ENCODE results near the gene XPR1. TPM values are rescaled to one million over a fixed set of nuclear protein-coding genes. Genes with fewer than 3 reads are reported as not detected.

The XPR1 gene
- total RNA-seq, 1 donor from 2014 or later, result 24.7 TPM

DNA sequence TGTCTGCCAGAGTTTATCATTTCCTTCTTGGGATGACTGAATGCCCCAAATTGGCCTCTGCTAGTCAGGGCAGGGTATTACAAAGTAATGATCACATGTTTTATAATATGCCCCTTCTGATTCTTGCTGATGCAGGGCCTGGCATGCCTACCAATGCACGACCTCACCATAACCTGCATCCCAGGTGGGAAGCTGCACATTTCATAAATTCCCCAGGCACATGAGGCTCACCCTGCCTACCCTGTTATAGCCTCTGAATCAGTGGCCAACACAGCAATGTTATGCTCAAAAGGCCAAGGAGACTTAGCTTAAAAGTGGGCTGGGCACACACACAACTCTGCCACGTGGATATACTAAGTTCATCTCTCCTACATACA lies 28.0 kb upstream of the XPR1 start:
- no peak overlapping the region for H3K27ac Mint-ChIP-seq
- H3K9me3 Mint-ChIP-seq, result no peaks in the 10 kb centered on the region
- intact Hi-C loops (cut with micrococcal nuclease), result no loop called here
- no peak for DNase-seq
- peaks cover 2% of the 10 kb centered on the region for H3K4me1 Mint-ChIP-seq
- no peak overlapping the region for H3K4me3 Mint-ChIP-seq
- no peaks in the 10 kb centered on the region for H3K36me3 Mint-ChIP-seq (ENCODE audit: low read depth)
- H3K27me3 Mint-ChIP-seq, result peaks cover 7% of the 10 kb centered on the region

DNA sequence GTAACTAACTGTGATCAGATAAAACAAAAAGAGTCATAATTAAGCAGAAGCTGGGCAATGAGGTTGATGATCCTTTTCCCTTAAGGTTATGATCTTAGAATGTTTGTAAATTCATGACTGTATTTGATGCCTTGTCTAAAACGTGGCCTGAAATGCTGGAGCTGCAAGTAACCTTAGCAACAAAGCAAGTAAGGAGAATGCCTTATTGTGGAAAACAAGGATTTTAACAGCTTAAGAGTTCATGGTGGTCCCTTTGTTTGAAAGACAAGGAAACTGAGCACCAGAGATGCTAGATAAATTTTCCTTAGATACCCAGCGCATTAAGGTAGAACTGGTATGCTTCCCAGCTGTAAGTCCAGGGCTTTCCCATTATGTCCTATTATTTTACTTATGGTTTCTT lies 25.7 kb upstream of the XPR1 start:
- intact Hi-C loops (cut with micrococcal nuclease), result no loop called here
- no peak overlapping the region for H3K4me3 Mint-ChIP-seq
- H3K4me1 Mint-ChIP-seq, result peaks cover 2% of the 10 kb centered on the region
- H3K36me3 Mint-ChIP-seq (ENCODE audit: low read depth), result no peaks in the 10 kb centered on the region
- peaks cover 2% of the 10 kb centered on the region for H3K9me3 Mint-ChIP-seq
- no peak for DNase-seq
- H3K27ac Mint-ChIP-seq, result no peak overlapping the region
- peaks cover 2% of the 10 kb centered on the region for H3K27me3 Mint-ChIP-seq

DNA sequence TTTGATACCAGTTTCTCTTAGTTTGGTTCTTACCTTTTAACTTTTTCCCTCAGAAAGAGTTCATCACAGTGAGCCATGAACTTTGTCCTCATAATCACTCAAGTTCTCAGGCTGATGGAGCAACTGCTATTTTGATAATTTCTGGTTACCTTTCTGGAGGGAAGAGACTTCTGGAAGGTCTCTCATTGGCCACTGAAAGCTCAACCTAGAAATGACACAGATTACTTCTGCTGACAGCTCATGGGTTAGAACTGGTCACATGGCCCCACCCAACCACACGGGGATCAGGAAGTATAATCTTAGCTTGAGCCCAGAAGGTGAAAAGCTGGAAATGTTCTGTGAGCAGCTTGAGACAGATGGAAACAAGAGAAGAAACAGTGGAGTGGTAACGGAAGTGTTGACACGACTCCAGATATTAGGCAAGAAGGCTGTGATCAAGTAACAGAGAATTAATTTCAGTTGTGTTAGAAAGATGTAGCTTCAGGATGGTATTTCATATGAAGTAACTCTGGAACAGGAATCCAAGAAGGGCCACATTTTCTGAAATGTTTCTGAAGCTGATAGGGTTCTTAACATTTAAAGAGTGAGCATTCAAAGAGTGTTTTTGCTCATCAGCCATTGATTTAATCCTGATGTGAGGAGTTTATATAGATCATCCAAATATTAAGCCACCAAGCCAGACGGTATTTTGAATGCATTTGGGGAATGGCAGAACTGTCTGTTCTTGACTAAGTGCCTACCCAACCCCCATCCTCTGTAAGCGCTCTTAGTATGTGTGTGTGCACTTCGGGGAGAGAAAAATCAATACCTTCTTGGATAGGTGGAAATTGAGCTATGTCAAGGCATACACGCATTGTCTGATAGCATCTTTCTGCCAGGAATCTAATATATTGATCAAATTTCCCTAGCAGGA lies 21.9 kb upstream of the XPR1 start:
- no peaks in the 10 kb centered on the region for H3K36me3 Mint-ChIP-seq (ENCODE audit: low read depth)
- intact Hi-C loops (cut with micrococcal nuclease), result no loop called here
- no peak overlapping the region for H3K4me3 Mint-ChIP-seq
- H3K27ac Mint-ChIP-seq, result no peak overlapping the region
- peaks cover 5% of the 10 kb centered on the region for H3K9me3 Mint-ChIP-seq
- peaks cover 6% of the 10 kb centered on the region for H3K4me1 Mint-ChIP-seq
- no peaks in the 10 kb centered on the region for H3K27me3 Mint-ChIP-seq
- DNase-seq, result no peak

DNA sequence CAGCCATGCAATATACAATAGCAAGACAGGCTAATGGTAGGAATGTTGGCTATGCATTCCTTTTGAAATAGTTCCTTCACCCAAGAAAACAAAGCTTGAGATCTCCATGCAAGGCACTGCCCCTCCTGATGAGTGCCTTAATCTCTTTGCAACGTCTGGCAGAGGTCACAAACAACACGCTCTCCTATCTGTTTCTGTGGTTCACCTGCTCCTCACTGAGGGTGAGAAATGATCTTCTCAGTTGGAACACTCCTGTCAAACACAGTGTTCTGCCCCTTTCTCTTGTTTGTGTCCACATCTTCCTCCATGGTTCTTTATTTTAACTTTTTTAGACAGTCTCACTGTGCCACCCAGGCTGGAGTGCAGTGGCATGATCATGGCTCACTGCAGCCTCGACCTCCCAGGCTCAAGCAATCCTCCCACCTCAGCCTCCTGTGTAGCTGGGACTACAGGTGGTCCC lies 21.2 kb upstream of the XPR1 start:
- Mint-ChIP-seq H3K27me3 (no peaks in the 10 kb centered on the region), H3K27ac (no peak overlapping the region), H3K4me1 (peaks cover 6% of the 10 kb centered on the region), H3K4me3 (no peak overlapping the region), H3K36me3 (ENCODE audit: low read depth) (no peaks in the 10 kb centered on the region), H3K9me3 (peaks cover 5% of the 10 kb centered on the region)
- no peak for DNase-seq
- intact Hi-C loops (cut with micrococcal nuclease), result no loop called here

DNA sequence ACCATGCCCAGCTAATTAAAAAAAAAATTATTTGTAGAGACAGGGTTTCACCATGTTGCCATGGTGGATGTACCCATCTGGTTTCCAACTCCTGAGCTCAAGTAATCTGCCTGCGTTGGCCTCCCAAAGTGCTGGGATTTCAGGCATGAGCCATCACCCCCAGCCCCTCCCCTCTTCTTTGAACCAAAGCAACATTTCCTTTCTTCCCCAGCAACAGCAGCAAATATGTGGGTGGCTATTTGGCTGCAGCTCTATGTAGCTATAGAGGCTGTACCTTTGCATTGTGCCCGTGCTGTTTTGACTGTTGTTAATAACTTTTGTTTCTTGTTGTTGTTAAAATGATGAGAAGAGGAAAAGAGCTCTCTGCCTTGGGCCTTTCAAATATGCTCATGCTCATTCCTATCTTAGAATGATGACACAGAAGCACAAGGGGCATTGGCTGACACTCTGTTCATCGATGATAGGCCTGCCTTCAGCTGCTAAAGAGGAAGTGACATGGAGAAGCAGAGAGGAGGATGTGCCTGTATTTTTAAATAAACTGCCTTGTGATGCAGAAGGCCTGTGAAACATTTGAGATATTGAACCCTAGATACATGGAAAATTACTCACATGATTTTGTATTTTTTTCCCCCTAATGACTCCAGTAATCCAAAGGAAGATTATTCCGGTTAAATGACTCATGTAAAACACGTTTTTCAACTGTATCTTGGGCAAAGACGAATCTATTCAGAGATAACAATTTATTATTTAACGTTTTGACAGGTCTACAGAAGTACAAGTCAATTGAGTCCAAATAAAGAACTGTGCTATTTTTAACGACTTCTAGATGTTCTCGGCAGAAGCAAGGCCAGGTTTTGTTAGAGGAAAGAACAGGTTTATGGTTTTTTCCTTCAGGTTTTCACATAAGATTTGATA lies 20.5 kb upstream of the XPR1 start:
- Mint-ChIP-seq H3K4me3 (no peak overlapping the region), H3K9me3 (peaks cover 5% of the 10 kb centered on the region), H3K27ac (no peak overlapping the region), H3K36me3 (ENCODE audit: low read depth) (no peaks in the 10 kb centered on the region), H3K4me1 (peaks cover 6% of the 10 kb centered on the region), H3K27me3 (no peaks in the 10 kb centered on the region)
- intact Hi-C loops (cut with micrococcal nuclease), result no loop called here
- no peak for DNase-seq

DNA sequence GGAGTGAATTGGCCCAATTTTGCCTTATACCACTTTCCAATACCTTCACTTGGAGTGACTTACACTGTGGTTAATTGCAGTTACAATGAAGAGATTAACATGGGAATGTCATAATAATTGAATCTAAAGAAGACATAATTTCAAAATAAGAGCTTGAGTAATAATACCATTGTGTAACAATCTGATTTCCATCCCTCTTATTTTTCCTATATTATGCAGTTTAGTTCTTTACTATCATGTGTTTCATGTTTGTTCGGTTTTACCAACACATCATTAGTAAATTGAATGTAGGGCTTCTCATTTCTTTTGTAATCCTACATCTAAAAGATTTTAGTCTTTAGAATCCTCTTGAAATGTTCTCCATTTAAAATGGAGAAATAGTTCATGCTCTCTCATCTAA lies 19.2 kb upstream of the XPR1 start:
- peaks cover 5% of the 10 kb centered on the region for H3K9me3 Mint-ChIP-seq
- no peak overlapping the region for H3K4me3 Mint-ChIP-seq
- peaks cover 6% of the 10 kb centered on the region for H3K4me1 Mint-ChIP-seq
- intact Hi-C loops (cut with micrococcal nuclease), result no loop called here
- no peak for DNase-seq
- H3K36me3 Mint-ChIP-seq (ENCODE audit: low read depth), result no peaks in the 10 kb centered on the region
- H3K27me3 Mint-ChIP-seq, result no peaks in the 10 kb centered on the region
- H3K27ac Mint-ChIP-seq, result no peak overlapping the region

DNA sequence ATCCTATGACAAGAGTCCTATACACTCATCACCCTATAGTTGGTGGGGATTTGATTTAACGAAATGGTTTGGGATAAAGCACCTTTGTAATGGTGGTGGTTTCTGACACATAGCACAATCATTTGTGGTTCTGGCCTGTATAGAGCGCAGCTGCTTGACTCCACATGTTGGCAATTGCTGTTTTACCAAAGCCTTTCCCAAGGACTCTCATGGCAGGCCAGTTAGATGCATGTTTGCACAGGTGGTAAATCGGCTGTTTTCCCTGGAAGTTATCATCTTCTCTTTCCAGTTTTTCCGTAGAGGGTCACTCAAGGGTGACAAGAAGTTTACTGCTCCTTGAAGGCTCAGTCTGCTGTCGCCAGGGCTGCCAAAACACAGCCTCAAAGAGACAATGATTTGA lies 17.1 kb upstream of the XPR1 start:
- H3K9me3 Mint-ChIP-seq, result peaks cover 5% of the 10 kb centered on the region
- no peaks in the 10 kb centered on the region for H3K27me3 Mint-ChIP-seq
- peaks cover 6% of the 10 kb centered on the region for H3K4me1 Mint-ChIP-seq
- H3K27ac Mint-ChIP-seq, result no peak overlapping the region
- H3K4me3 Mint-ChIP-seq, result no peak overlapping the region
- intact Hi-C loops (cut with micrococcal nuclease), result no loop called here
- H3K36me3 Mint-ChIP-seq (ENCODE audit: low read depth), result no peaks in the 10 kb centered on the region
- no peak for DNase-seq

DNA sequence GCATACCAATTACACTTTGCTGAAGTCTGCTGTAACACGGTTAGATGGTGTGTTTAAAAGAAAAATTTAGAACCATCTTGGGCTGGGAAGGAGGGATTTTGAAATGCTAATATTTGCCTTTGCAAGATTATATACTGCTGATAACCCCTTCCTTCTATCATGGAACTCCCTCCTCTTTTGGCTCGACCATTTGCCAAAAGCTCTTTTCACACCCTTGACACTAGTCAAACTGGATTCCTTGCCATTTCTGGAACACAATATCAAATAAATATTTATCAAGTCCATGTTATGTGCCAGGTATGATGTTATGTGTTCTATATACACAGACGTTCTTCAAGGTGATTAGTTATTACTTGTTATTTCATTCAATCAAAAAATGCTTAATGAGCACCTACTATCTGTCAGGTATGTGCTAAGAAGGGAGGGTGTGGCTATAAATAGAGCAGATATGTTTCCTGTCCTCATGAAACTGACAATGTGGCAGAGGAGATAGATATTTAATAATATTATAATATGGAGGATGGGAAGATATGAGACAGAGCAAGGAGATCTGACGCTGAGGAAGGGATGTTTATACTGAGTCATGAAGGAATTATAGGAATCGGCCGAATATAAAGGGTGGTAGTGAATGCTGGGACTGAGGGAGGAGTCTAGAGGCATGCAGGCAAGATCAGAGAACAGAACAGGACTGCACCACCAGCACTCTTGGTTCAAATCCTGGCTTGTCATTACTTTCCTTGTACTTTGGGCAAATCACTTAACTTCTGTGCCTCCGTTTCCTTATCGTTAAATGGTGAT lies 16.1 kb upstream of the XPR1 start:
- DNase-seq, result no peak
- peaks cover 5% of the 10 kb centered on the region for H3K9me3 Mint-ChIP-seq
- H3K27me3 Mint-ChIP-seq, result no peaks in the 10 kb centered on the region
- no peak overlapping the region for H3K4me3 Mint-ChIP-seq
- H3K36me3 Mint-ChIP-seq (ENCODE audit: low read depth), result no peaks in the 10 kb centered on the region
- peaks cover 6% of the 10 kb centered on the region for H3K4me1 Mint-ChIP-seq
- no peak overlapping the region for H3K27ac Mint-ChIP-seq
- intact Hi-C loops (cut with micrococcal nuclease), result no loop called here

DNA sequence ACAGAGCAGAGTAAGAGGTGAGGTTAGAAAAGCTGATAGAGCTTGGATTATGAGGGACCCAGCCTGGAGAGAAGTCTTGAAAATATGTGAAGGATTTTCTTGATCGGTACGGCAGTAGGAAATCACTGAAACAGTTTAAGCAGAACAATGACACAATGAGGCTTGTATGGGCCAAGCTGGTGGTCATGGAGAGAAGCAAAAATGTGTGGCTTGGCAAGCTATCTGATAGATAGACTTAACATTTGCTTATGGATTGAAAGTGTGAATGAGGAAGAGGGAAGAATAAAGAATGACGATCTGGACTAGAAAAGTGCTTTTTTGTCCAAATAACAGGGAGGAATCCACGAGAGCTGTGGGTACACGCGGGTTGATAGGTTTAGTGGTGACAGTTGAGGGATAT lies 15.4 kb upstream of the XPR1 start:
- no peak for DNase-seq
- Mint-ChIP-seq H3K4me3 (no peak overlapping the region), H3K36me3 (ENCODE audit: low read depth) (no peaks in the 10 kb centered on the region), H3K9me3 (peaks cover under 1% of the 10 kb centered on the region), H3K4me1 (peaks cover under 1% of the 10 kb centered on the region), H3K27me3 (no peaks in the 10 kb centered on the region), H3K27ac (no peak overlapping the region)
- intact Hi-C loops (cut with micrococcal nuclease), result no loop called here

DNA sequence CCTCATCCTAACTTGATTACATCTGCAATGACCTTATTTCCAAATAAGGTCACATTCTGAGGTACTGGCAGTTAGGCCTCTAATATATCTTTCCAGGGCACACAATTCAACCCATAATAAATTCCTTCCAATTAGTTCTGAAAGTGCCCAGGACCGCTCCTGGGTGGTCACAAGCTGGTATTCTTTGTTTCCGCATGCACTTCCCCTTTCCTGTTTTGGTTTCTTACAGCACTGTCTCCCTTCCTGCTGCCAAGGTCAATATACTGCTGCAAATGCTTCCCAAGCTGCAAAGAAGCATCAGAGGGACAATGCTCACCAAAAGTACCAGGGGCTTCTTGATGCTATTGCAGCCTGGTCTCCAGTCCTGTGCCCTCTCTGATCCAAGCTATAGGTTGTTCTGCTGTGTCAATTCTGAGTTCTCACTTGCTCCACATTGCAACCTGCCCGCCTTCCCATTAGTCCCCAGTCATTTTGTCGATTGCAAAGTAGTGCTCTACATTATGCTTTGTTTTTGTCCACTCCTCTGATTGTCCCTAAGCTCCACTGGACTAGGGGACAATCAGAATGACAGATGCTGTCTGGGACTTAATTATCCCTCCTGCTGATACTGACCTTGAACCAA lies 13.9 kb upstream of the XPR1 start:
- H3K27ac Mint-ChIP-seq, result no peak overlapping the region
- no peaks in the 10 kb centered on the region for H3K9me3 Mint-ChIP-seq
- peaks cover 2% of the 10 kb centered on the region for H3K27me3 Mint-ChIP-seq
- no peak for DNase-seq
- no peaks in the 10 kb centered on the region for H3K36me3 Mint-ChIP-seq (ENCODE audit: low read depth)
- H3K4me1 Mint-ChIP-seq, result no peaks in the 10 kb centered on the region
- no peak overlapping the region for H3K4me3 Mint-ChIP-seq
- intact Hi-C loops (cut with micrococcal nuclease), result no loop called here

DNA sequence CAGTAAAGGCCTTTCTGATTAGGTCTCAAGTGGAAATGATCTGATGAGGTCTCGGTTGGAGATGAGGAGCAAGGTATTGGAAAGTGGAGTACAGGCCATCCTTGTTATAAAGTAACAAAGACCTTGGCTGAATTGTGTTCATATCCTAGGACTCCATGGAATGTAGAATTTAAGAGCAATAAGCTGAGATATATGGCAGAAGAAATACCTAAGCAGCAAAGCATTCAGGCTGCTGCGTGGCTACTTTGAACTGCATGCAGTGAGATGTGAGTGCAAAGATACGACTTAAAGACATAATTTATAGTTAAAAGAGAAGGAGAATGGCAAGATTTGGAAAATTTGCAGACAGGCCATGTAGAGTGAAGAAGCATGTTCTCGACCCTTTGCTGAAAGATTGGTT lies 11.2 kb upstream of the XPR1 start:
- Mint-ChIP-seq H3K9me3 (no peaks in the 10 kb centered on the region), H3K36me3 (ENCODE audit: low read depth) (no peaks in the 10 kb centered on the region), H3K27me3 (peaks cover 8% of the 10 kb centered on the region), H3K4me1 (no peaks in the 10 kb centered on the region), H3K27ac (no peak overlapping the region), H3K4me3 (no peak overlapping the region)
- intact Hi-C loops (cut with micrococcal nuclease), result no loop called here
- no peak for DNase-seq

DNA sequence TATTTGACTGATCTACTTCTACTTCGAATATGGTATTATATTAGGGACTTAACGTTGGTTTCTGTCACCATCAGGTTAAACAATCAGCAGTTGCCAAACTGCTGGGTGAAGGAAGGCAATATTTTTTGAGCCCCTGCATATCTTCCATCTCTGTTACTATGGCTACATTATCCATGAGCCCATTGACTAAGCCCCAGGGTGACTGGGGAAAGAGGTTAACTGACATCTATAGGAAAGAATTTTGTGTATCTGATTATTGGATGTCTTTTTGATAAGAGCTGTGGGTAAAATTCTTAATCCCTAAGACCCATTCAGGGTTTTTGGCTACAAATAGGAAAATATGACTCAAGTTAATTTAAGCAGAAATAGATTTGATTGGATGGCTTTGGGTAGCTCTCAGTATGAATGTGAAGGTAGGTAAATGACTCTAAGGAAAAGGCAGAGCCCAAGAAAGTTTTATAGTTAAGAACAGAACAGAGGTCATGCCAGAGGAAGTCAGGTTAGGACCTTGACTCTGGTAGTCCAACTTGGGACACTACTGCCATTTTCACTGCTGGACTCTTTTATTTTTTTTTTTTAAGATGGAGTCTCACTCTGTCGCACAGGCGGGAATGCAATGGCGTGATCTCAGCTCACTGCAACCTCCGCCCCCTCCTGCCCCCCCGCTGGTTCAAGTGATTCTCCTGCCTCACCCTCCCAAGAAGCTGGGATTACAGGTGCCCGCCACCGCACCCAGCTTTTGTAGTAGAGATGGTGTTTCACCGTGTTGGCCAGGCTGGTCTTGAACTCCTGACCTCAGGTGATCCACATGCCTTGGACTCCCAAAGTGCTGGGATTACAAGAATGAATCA lies 8.9 kb upstream of the XPR1 start:
- Mint-ChIP-seq H3K27ac (no peak overlapping the region), H3K27me3 (peaks cover 18% of the 10 kb centered on the region), H3K4me3 (no peak overlapping the region), H3K36me3 (ENCODE audit: low read depth) (no peaks in the 10 kb centered on the region), H3K4me1 (no peaks in the 10 kb centered on the region), H3K9me3 (peaks cover 3% of the 10 kb centered on the region)
- no peak for DNase-seq
- intact Hi-C loops (cut with micrococcal nuclease), result no loop called here
